Type B pancreatic cell (in vitro differentiated cells): ENCODE measurements around the gene CYP26C1. TPM values are rescaled to one million over a fixed set of nuclear protein-coding genes. Genes with fewer than 3 reads are reported as not detected.

Experiments
- DNase-seq: peaks from one replicate; pipeline ENCODE4 v3.0.0; 2021; ENCODE audit warnings: mixed read lengths; ENCODE audit not compliant: unreplicated experiment; ENCODE audit errors: extremely low spot score
- H3K27ac Mint-ChIP-seq: 2 replicates; pipeline ENCODE4 v1.8.0; 2021; ENCODE audit warnings: mild to moderate bottlenecking, mixed read lengths
- H3K27me3 Mint-ChIP-seq: 2 replicates; pipeline ENCODE4 v1.8.0; 2021; ENCODE audit warnings: mixed read lengths
- H3K36me3 Mint-ChIP-seq: 2 replicates; pipeline ENCODE4 v1.8.0; 2021; ENCODE audit warnings: mixed read lengths
- H3K4me1 Mint-ChIP-seq: one replicate; pipeline ENCODE4 v1.8.0; 2021; ENCODE audit warnings: mixed read lengths; ENCODE audit not compliant: unreplicated experiment
- H3K4me3 Mint-ChIP-seq: 2 replicates; pipeline ENCODE4 v1.8.0; 2021; ENCODE audit warnings: mild to moderate bottlenecking, mixed read lengths
- H3K9me3 Mint-ChIP-seq: 2 replicates; pipeline ENCODE4 v1.8.0; 2021; ENCODE audit warnings: mixed read lengths
- total RNA-seq: library from RNA; stranded (reverse); gene quantifications from 2 replicates; pipeline ENCODE4 v1.2.1, GENCODE V29; 2021; ENCODE audit warnings: low replicate concordance
- TF ChIP-seq, protein P1 (sequence below): fragments of 200-600 bp; sonication (generic); conservative IDR thresholded peaks from 2 replicates; pipeline ENCODE4 v1.5.0; 2021; ENCODE audit warnings: antibody characterized with exemption, mild to moderate bottlenecking

CYP26C1 gene
- total RNA-seq, 1 donor from 2014 or later: not detected

- TF ChIP-seq, protein P1, sequence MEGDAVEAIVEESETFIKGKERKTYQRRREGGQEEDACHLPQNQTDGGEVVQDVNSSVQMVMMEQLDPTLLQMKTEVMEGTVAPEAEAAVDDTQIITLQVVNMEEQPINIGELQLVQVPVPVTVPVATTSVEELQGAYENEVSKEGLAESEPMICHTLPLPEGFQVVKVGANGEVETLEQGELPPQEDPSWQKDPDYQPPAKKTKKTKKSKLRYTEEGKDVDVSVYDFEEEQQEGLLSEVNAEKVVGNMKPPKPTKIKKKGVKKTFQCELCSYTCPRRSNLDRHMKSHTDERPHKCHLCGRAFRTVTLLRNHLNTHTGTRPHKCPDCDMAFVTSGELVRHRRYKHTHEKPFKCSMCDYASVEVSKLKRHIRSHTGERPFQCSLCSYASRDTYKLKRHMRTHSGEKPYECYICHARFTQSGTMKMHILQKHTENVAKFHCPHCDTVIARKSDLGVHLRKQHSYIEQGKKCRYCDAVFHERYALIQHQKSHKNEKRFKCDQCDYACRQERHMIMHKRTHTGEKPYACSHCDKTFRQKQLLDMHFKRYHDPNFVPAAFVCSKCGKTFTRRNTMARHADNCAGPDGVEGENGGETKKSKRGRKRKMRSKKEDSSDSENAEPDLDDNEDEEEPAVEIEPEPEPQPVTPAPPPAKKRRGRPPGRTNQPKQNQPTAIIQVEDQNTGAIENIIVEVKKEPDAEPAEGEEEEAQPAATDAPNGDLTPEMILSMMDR: no peak
- DNase-seq: no peak
- Mint-ChIP-seq H3K27me3 (peaks cover 97% of the 10 kb centered on the region), H3K9me3 (no peaks in the 10 kb centered on the region), H3K4me3 (peak overlapping the region; percentile 83), H3K27ac (no peak overlapping the region), H3K36me3 (no peaks in the 10 kb centered on the region), H3K4me1 (peaks cover 40% of the 10 kb centered on the region)
Observed at GRCh38 chr10:93072225-93072712, 11.7 kb downstream of the CYP26C1 start.

GRCh38 chr10:93072713-93073538, 12.3 kb downstream of the CYP26C1 start:
- no peak for DNase-seq
- H3K36me3 Mint-ChIP-seq: no peaks in the 10 kb centered on the region
- peak overlapping the region; percentile 83 for H3K4me3 Mint-ChIP-seq
- no peak overlapping the region for H3K27ac Mint-ChIP-seq
- peaks cover 34% of the 10 kb centered on the region for H3K4me1 Mint-ChIP-seq
- TF ChIP-seq, protein P1: no peak
- no peaks in the 10 kb centered on the region for H3K9me3 Mint-ChIP-seq
- H3K27me3 Mint-ChIP-seq: peaks cover 96% of the 10 kb centered on the region

DNA sequence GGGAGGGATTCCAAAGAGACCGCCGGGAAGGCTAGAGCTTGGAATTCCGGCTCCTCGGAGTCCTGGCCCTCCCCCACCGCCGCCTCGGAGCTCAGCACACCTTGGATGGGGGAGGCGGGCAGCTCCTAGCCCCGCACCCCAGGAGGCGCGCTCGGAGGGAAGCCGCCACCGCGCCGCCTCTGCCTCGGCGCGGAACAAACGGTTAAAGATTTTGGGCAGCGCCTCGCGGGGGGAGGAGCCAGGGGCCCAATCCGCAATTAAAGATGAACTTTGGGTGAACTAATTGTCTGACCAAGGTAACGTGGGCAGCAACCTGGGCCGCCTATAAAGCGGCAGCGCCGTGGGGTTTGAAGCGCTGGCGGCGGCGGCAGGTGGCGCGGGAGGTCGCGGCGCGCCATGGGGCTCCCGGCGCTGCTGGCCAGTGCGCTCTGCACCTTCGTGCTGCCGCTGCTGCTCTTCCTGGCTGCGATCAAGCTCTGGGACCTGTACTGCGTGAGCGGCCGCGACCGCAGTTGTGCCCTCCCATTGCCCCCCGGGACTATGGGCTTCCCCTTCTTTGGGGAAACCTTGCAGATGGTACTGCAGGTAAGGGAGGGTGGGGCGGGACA, 13.0 kb downstream of the CYP26C1 start, which contains the start of gene CYP26A1:
CYP26A1 (plus strand) TSS at position 355 of the 608 bp plus-strand sequence; CDS start at position 397, 42 bp downstream.
- DNase-seq: peak; percentile 68
- TF ChIP-seq, protein P1: no peak
- Mint-ChIP-seq H3K27me3 (peaks cover 95% of the 10 kb centered on the region), H3K4me3 (peak within 1 kb of the TSS; percentile 84), H3K36me3 (no peaks in the 10 kb centered on the region), H3K4me1 (peaks cover 28% of the 10 kb centered on the region), H3K9me3 (no peaks in the 10 kb centered on the region), H3K27ac (no peak within 1 kb of the TSS)

- H3K36me3 Mint-ChIP-seq: no peaks in the 10 kb centered on the region
- H3K9me3 Mint-ChIP-seq: no peaks in the 10 kb centered on the region
- no peak for DNase-seq
- peak overlapping the region; percentile 84 for H3K4me3 Mint-ChIP-seq
- H3K27ac Mint-ChIP-seq: no peak overlapping the region
- H3K27me3 Mint-ChIP-seq: peaks cover 91% of the 10 kb centered on the region
- TF ChIP-seq, protein P1: peak; percentile 35
- peaks cover 26% of the 10 kb centered on the region for H3K4me1 Mint-ChIP-seq
Observed at GRCh38 chr10:93074147-93074596, 13.6 kb downstream of the CYP26C1 start.

GRCh38 chr10:93074597-93075368, 14.2 kb downstream of the CYP26C1 start:
- H3K27ac Mint-ChIP-seq: no peak overlapping the region
- no peaks in the 10 kb centered on the region for H3K36me3 Mint-ChIP-seq
- H3K9me3 Mint-ChIP-seq: no peaks in the 10 kb centered on the region
- TF ChIP-seq, protein P1: no peak
- H3K4me3 Mint-ChIP-seq: peak overlapping the region; percentile 84
- H3K4me1 Mint-ChIP-seq: peaks cover 33% of the 10 kb centered on the region
- peak; percentile 63 for DNase-seq
- peaks cover 90% of the 10 kb centered on the region for H3K27me3 Mint-ChIP-seq
